ENCODE data around the gene TRIM68.

The TRIM68 gene, protein sequence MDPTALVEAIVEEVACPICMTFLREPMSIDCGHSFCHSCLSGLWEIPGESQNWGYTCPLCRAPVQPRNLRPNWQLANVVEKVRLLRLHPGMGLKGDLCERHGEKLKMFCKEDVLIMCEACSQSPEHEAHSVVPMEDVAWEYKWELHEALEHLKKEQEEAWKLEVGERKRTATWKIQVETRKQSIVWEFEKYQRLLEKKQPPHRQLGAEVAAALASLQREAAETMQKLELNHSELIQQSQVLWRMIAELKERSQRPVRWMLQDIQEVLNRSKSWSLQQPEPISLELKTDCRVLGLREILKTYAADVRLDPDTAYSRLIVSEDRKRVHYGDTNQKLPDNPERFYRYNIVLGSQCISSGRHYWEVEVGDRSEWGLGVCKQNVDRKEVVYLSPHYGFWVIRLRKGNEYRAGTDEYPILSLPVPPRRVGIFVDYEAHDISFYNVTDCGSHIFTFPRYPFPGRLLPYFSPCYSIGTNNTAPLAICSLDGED

GRCh38 chr11:4607781-4608666 is at the start of gene TRIM68:
Gene TRIM68, minus strand, starts transcription at chr11:4608231. Its CDS starts 2,727 bp downstream, at chr11:4605504.
- peak; percentile 87 to 88 for DNase-seq (ENCODE audit: low read depth in 2 of 2)

GRCh38 chr11:4654635-4655369 is 46.8 kb upstream of the TRIM68 start:
- DNase-seq (ENCODE audit: low read depth in 2 of 2): no peak

DNA sequence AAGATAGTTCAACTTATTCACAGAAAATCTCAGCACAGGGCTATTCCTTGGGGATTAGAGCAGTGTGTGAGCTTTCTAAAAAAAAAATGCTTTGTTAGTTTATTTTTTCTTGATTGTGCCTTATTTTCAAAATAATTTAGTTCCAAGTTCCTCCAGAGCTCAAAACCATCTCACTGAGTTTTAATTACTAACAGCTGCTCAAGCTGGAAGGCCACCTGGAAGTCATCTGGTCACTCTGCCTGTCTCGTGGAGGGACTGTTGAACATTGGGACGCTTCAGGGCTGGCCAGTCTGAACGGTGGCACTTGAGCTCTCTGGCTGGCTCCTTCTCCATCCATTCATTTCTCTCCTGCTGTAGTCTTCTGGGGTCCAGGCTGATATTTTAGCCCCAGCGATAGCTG is 39.7 kb upstream of the TRIM68 start:
- DNase-seq (ENCODE audit: low read depth in 2 of 2): no peak

DNA sequence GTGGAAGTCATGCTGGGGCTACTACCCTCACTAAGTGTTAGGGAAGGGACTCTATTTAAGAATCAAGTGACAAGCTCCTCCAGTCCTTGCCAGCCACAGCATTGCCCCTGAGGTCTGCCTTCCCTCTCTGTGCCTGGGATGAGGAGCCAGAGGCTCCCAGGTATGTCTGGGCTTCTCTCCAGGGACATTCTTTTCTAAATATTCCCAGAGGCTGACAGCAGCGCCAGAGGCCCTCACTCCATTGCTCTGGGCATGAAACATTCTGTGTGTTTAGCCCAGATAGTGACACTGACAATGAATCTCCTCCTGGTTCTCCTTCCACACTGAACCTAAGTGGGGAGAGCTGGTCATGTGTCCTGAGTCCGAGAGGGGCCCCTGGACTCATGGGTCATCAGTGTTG is 37.9 kb upstream of the TRIM68 start:
- DNase-seq (ENCODE audit: low read depth in 2 of 2): no peak

GRCh38 chr11:4644233-4644632 is 36.2 kb upstream of the TRIM68 start:
- no peak for DNase-seq (ENCODE audit: low read depth in 2 of 2)

DNA sequence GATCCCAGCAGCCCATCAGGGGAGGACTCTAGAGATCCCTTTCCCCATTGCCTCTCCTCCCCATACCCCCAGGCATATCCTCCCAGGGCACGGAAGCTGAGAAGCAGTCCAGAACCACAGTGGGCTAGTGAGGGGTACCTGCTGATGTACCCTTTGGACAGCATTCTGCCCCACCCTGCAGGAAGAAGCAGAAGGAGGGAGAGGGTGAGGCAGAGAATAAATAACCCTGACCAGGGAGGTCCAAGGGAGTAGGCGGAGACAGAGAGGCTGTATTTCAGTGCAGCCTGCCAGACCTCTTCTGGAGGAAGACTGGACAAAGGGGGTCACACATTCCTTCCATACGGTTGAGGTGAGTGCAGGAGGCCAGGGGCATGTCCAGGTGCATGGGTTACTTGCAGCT is 35.7 kb upstream of the TRIM68 start, which contains the start of gene OR51E1:
Gene OR51E1, plus strand, starts transcription at position 301 of the 400 bp plus-strand sequence. CDS start 8,545 bp downstream, outside the sequence.
- DNase-seq (ENCODE audit: low read depth in 2 of 2): no peak

DNA sequence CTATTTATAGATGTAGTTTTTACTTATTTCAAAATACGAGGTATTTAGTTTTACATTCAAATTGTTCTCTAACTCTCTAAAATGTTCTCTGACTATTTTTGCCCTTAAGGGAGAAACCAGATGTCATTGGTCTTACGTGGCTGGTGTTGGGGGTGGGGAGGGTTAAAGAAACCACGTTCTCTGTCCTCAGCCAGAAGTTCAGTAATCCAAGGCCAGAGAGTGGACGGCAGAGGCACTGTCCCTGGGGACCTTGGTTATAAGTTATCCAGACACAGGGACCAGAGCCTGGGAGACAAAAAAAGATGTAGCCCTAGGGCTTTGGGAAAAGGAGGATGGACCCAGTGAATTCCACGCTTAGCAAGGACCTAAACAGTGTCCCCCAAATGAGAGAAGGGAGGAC is 35.0 kb upstream of the TRIM68 start:
- DNase-seq (ENCODE audit: low read depth in 2 of 2): no peak

DNA sequence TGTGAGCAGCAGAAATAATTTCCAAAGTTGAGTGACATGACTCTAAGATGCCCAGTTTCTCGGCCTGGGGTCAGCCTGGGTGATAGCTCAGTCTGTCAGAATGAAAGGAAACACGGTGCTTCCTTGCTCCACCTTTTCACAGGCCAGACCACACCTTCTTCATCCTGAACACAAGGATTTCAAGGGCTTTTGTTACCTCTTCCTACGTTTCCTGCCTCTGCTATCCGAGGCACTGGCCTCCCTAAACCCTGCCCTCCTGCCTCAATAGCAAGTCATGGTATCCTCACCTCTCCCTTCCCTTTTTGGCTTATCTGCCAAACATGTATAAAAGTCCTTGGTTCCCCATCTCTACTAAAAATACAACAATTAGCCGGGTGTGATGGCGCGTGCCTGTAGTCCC is 34.0 kb upstream of the TRIM68 start:
- DNase-seq (ENCODE audit: low read depth in 2 of 2): no peak

GRCh38 chr11:4641501-4641900 is 33.5 kb upstream of the TRIM68 start:
- DNase-seq (ENCODE audit: low read depth in 2 of 2): no peak

- DNase-seq (ENCODE audit: low read depth in 2 of 2): no peak
These were observed 31.9 kb upstream of the TRIM68 start for GRCh38 chr11:4639931-4640330.

DNA sequence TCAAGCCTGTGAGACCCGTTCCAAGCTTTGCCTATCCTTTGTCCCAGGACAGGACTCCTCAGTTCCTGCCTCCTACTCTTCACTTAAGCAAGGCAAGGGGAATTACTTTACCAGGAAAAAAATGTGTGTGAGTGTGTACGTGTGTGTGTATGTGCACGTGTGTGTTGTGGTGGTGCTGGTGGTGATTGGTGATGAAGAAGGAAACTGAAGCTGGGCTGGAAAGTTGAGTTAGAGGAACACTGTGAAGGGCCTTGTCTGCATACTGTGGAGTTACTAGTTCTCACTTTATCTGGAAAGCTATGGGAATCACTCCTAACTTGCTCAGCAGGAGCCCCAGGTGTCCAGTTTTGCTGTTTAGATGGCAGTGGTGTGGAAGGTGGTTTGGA is 29.6 kb upstream of the TRIM68 start:
- no peak for DNase-seq (ENCODE audit: low read depth in 2 of 2)

- peak; percentile 48 to 56 for DNase-seq (ENCODE audit: low read depth in 2 of 2)
These were observed 29.1 kb upstream of the TRIM68 start, which contains the start of gene OR51D1 for GRCh38 chr11:4636962-4637661. Gene OR51D1, plus strand, starts transcription at chr11:4637477. Its CDS starts 2,314 bp downstream, at chr11:4639791.

GRCh38 chr11:4636136-4636535 is 28.1 kb upstream of the TRIM68 start:
- no peak for DNase-seq (ENCODE audit: low read depth in 2 of 2)

DNA sequence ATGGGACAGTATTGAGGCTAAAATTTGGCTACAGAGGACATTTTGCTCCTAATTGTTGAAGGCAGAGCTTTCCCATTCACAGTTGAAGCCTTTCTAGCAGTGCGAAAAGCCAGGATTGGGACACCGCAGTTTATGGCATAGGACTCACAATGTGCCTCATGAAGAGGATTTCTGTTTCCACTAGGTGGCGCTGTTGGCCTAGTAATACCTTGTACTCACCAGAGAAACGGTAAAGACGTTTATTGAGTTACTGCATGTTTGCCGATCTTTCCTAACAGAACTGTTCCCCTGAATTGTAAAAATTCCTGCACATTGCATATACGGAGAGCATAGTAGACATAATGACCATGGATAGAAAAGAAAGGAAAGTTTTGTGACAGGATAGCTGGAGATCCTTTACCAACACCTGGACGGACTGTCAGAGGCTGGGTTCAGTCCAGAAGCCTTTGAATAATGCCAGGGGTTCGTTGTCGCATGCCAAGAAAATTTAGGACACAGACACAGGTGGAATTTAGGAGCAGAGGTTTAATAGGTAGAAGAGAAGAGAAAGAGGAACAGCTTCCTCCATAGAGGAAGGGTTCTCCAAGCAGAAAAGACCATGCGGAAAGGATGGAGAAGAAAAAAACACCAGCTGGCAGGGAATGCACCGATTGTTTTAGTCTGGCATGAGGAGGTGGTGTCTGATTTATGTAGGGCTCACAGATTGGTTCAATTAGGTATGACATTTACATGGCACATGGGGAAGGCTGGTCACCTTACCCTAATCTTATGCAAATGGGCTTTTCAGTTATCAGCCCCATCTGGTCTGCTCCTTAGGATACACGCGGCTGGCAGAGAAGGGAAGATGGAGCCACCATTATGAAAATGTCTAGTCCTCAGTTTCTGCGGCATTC is 18.4 kb upstream of the TRIM68 start:
- peak; percentile 7 to 28 for DNase-seq (ENCODE audit: low read depth in 2 of 2)

DNA sequence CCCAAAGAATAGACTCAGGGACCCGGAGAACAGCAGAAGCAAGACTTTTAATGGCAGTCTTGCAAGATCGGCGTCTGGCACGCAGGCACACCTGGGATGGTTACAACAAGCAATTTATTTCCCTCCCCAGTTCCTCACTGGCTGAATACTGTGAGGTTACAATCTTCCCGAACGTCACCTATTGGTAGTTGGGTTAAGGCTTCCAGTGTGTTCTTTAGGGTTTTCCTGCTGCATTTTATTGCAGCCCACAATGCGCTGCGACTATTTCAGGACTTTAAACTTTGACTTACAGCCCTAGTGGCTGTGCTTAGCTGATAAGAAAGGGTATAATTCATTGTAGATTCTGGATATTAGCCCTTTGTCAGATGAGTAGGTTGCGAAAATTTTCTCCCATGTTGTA is 11.5 kb upstream of the TRIM68 start:
- no peak for DNase-seq (ENCODE audit: low read depth in 2 of 2)

DNA sequence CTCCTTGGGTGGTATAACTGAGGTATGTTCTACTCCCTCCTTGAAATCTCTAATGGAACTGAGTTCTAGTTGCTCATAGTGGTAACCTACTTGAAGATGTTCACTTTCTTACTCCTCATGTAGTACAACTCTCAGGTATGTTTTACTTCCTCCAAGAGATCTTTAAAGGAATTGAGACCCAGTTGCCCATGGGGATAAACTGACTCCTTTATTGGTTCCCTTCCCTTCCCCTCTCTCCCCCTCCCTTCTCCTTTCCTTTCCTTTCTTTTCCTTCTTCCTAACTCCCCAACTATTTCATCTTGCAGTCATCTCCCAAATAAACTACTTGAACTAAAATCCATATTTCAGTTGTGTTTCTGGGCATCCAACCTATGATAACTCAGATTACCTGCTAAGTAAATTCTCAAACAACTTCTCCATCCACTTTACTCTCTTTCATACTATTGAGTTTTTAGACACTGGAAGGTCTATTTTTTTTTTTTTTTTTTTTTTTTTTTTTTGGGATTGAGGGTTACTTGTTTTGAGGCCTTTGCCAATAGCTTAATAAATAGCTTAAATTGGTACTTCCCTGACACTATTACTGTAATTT is 7.9 kb upstream of the TRIM68 start:
- no peak for DNase-seq (ENCODE audit: low read depth in 2 of 2)

GRCh38 chr11:4611986-4612385 is 4.0 kb upstream of the TRIM68 start:
- no peak for DNase-seq (ENCODE audit: low read depth in 2 of 2)

- peak in 1 of 2 donors; percentile 10 for DNase-seq (ENCODE audit: low read depth in 2 of 2)
These were observed 2.4 kb upstream of the TRIM68 start for GRCh38 chr11:4610258-4610935.

DNA sequence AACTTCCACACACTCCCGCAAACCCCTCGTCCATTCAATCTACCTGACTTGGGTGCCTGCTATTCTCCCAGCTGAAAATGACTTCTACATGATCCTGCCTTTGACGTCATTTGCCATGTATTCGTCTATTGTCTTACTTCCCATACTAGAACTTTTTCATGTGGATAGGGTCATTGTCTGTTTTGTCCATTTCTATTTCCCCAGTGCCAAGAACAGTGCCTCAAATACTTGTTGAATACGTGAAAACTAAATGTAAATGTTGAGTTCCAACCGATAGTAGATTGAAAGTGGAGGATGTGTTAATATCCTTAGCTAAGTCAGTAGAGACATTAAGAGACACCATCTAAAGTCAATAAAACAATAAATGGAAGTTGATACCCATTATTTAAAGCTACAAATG is 935 bp downstream of the TRIM68 start:
- no peak for DNase-seq (ENCODE audit: low read depth in 2 of 2)

Data from activated CD4-positive, alpha-beta T cell treated with anti-CD3 and anti-CD28 coated beads for 24 hours (primary cell).